NOMO-1 treated with DMSO at 0.1 percent for 48 hours (cell line): ENCODE data around the gene MBNL2.
A peak's percentile ranks its signal among the peaks of the same experiment; 100 is the strongest.

Source experiments
- DNase-seq: peaks from one replicate; lab custom pipeline; 2025; ENCODE audit not compliant: unreplicated experiment; lab: John Stamatoyannopoulos, UW

Gene MBNL2

DNA sequence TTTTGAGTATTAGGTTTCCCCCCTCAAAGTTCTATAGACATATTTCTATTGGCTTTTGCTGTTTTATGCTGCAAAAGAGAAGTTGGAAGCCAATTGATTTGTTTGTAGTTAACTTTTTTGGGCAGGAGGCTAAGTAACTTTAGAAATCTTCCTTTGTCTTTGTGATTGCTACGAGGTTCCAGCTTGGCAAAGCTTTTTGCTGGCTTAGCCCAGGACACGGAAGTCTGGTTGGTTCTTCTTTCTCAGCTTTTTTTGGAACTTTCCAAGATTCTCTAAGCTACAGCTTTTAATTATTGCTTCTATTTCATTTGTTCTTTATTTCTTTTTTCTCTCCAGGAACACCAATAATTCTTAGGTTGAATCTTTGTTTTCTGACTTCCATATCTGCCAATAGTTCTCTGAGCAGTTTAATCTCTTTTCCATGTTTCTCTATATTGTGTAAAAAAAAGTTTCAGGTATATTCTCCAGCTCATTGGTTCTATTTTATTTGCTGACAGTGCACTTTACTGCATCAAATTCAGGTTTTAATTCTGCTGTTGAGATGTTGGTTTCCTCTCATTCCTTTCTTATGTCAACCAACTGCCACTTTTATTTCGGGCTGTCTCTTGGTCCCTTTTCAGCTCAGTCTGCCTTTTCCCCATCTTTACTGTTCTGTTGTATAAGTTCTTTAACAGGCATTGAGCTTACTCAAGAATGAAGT lies 27.8 kb downstream of the MBNL2 start:
- no peak for DNase-seq

DNA sequence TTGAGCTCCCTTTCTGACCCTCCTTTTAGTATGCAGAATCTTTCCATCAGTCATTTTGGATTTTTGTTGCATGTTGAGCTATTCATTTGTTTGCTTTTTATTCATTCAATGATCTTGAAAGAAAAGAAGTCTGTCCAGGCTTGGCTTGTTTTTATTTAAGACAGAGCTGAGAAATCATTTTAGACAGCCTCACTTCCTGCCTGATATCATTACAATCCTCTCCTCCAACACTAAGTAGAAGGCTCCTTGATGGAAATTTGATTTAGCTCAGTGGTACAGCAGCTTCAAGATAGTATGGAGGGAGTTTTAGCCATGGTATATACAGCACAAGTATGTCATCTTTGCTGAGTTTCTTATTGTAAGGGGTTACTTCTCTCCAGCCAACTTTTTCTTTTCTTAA lies 28.4 kb downstream of the MBNL2 start:
- no peak for DNase-seq

DNA sequence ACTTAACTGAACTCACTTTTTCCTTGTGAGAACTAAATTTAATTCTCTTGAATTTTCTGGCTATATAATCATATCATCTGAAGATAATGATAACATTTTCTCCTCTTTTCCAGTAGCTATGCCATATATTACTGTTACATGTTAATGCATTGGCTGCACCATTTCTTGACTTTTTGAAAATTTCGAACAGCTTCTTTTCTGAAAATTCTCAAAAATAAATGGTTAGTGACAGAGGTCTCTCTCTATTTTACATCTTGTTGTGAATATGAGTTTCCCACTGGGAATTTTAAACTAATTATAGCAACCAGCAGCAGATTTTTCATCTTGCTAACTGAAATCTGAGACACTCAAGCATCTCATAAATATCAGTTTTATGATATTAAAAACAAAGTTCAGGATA lies 30.6 kb downstream of the MBNL2 start:
- DNase-seq, result no peak

DNA sequence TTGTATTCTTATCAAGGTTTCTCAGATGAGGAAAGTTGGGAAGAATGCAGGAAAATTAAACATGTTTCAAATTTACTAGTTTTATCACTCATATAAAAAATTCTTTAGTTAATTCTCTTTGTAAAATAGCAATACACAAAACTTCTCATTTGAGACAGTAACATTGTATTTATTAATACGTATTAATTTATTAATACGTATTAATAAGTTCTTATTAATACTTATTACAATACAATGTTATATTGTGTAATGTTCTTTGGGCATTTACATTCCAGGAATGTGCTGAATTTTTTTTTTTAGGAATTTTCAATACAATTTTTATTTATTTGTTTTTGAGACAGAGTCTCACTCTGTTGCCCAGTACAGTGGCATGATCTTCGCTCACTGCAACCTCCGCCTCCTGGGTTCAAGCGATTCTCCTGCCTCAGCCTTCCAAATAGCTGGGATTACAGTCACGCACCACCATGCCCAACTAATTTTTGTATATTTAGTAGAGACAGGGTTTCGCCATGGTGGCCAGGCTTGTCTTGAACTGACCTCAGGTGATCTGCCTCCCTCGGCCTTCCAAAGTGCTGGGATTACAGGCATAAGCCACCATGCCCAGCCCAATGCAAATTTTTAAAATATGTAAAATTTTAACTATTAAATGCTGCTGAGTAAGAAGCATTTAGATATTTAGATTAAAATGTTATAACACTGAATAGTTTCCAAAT lies 31.6 kb downstream of the MBNL2 start:
- DNase-seq, result no peak

DNA sequence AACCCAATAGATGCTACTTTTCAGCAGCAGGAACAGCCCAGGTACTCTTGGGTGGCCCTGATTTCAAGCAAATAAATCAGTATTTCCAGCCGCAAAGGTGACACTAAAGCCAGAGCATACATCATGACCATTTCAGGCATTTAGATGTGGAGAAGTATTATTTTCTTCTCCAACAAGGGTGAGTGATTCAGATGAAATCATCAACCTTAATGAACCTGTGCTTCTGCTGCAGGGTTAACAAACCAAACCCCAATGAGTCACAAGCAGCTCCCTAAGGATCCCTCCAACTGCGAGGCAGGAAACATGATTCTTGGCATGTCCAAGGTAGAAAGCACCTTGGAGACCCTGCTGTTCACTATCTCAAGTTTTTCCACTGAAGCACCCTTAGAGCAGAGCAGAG lies 32.7 kb downstream of the MBNL2 start:
- no peak for DNase-seq

DNA sequence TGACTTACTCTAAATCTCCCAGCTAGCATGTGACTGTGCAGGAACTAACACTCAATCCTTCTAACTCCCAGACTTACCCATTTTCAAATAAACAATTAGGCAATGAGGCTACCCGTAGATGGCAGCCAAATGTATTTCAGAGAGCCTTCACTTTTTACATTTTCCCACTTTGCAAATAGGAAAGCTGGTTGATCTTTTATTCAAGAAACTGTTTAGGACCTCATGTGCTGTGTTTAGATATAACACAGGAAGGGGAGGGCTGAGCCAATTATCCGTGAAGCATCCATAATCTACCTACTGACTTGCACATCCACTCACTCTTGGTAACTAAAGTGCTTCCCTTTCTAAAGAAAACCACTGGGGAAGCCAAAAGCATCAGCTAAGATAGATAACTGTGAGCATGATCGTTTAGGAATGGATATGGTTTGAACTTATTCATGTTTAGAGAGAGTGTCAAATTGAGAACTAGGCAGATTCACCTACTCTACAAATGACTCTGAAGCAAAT lies 33.4 kb downstream of the MBNL2 start:
- DNase-seq, result no peak

DNA sequence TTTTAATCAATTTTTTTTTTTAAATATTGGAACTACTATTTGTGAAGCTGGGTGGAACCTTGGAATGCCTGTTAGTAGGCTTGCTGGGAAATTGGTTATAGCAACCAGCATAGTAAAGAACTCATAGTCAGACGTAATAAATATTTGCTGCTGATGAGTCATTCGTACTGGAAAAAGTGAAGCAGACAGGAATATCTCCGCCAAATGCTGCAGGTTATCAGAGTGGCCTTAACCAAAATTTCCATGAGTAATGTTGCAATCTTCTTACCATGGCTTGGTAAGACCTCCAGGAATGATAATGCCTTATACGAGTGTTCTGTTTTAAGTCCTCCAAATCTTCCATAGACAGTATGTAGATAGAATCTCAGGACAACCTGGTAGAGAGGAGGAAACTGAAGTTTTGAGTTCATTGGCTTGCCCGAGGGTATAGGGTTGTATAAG lies 34.2 kb downstream of the MBNL2 start:
- no peak for DNase-seq

DNA sequence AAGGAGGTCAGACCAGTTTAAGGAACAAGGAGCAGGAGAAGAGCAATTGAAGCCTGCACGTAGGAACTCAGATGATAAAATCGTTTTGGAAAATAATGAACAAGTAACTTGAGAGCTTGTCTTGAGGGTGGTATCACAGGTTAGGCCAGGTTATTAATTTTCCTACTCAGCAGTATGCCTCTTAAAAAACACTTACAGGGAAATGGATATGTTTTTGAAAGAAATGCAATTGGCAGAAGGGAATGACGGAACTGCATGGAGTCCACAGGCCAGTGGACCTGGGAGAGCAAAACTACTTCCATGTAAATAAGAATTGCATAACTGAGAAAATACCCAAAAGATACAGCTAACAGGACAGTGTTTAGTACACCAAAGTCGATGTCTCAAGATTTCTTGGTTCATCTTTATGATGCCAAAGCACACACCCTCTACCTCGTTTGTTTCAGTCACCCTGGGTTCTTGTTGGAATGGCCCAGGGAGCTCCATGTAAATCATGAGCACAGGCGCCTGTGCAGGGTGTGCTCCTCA lies 35.2 kb downstream of the MBNL2 start:
- DNase-seq, result no peak

DNA sequence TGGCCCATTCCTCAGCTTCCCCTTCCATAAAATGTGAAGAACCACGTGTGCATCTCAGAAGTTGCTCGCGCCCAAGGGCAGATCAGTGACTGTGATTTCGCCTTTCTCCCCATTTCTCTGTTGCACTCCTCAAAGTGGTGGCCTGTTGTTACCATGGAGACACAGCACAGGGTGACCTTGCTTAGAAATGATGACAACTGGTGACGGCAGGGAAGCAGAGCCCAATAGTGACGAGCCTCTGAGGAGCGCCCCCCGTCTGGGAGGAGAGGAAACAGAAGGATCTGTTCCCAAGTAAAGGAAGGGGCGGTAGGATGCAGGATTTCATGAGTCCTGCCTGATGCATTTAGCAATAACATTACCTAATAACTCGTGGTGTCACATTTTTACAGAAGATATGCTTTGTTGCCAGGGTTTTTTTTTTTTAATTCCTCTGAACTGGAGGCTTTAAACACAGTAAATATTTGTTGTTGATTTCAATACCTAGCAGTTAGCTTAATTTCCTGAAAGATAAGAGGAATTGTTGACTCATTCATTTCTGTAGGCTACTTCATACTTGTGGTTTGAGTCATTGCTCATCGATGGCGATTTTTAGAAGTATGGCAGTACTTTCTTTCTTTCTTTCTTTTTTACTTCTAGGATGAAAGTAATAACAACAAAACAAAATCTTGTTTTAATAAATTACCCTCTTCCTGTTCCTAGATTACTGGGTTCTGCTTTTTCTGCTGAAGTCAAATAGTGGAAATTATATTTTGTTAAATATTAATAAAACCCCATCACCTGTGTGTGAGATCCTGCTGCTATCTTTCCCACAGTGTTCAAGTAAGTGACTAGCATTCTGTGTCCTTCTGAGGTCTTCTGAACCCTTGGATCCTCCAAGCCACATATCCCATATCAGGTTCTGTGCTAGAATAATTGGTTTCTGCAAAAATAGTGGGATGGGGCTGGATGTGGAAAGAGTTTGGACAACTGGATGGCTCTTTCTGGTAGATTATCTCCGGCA lies 36.0 kb downstream of the MBNL2 start:
- peak; percentile 21 for DNase-seq

DNA sequence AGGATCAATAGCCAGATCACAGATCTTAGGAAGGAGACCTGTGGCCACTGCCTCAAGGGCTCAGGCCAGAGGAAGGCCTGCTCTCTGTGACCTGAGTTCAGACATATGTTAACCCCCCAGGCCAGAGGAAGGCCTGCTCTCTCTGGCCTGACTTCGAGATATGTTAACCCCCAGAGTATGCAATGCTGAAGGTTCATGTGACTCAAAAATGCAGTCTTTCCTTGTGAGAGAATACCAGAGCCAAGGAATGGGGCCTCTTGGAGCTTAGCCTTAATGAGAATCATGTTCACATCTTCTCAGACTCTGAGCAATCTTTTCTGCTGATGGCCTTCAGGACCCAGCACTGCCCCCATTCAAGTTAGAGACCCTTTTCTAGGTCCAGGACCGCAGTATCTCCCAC lies 36.7 kb downstream of the MBNL2 start:
- DNase-seq, result no peak

DNA sequence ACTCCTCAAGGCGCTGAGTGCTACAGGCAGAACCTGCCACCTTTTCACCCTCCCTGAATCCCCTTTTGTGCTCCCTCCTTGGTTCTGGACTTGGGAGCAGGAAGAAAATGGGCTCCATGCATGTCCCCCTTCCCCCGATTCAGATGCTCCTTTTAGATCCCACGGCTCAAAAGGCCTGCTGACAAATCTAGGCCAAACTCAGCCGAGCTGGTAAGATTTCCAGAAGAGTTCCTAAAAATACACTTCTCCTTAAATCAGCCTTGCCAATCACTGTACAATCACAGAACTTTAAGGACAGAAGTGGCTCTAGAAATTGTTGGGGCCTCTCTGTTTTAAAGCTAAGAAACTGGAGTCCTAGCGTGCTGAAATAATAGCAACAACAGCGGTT lies 37.3 kb downstream of the MBNL2 start:
- no peak for DNase-seq

DNA sequence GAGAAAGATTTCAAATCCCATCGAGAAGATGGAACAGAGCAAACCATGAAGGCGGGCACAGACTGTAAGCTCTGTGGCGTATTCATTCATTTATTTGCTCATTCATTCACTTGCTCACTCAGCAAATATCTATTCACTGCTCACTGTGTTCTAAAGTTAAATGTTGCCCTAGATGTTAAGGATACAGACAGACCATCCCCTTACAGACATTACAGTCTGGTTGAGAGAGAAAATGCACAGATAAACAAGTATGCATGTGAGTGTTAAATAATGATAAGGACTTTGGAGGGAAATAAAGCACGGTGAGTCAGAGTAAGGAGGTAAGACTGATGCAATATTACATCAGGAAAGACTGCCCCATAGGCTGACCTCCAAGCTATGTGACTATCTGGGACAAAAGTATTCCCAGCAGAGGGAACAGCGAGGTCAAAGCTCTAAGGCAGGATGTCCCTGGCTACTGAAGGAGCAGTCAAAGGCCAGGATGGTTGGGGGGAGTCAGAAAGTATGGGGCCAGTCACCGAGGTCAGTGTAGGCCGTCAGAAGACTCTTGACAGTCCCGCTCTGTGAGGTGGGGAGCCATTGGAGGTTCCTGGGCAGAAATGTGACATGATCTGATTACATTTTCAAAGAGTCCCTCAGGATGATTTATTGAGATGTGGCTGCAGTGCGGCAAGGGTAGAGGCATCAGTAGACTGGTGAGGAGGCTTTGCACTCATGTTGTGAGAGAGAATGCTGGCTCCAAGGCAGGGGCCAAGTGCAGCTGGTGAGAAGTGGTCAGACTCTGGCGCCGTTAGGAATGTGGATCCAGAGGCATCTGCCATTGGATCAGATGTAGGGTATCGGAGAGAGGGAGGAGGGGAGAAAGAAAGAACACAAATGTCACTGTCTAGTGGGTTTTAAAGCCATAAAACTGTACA lies 37.9 kb downstream of the MBNL2 start:
- DNase-seq, result no peak

DNA sequence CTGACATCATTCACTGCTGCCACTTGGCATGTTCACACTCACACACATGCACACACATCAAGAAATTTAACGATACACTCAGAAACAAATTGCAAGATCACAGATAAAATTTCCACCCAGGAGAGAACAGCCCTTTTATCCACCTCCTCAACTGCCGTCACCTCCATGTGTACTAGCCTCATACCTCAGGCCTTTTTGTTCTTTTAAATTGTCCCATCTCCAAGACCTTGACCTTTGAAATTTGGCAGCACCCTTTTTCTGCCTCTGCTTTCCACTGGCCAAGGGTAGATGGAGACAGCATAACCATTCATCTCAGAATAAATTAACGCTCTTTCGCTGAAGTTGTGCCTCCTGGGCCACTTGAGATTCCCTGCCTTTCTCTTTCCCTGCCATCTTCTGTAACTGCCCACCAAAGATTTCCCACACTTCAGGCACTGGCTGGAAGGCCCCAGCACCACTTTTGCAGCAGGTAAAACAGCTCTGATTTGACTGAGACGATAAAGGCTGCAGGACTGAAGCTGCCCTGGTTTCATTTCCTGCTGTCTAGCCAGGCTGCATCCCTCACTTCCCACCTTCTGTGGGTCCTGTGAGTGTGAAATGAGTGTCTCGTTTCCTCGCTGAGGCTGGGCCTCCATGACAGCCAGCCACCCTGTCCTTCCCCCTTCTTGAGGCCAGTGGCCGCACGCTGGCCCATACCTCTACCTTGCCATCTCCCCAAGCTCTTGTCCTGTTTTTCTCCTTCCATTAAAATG lies 39.3 kb downstream of the MBNL2 start:
- DNase-seq, result peak; percentile 66

DNA sequence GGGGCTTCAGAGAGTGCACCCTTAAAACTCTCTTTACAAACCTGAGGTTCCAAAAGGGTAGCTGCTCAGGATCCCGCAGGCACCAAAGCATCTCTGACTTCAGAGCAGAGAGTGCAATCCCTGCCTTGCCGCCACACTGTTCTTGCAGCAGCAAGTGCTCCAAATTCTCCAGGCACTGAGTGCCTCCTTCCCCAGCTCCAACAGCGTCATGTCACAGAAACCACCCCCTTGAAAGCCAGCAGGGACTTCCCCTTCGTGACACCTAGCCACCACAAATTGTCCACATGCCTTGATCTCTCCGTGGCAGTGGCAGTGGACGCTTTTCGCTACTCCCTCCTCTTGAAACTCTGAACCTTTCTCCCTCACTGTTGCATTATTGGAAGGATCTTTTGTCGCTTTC lies 39.9 kb downstream of the MBNL2 start:
- DNase-seq, result no peak

DNA sequence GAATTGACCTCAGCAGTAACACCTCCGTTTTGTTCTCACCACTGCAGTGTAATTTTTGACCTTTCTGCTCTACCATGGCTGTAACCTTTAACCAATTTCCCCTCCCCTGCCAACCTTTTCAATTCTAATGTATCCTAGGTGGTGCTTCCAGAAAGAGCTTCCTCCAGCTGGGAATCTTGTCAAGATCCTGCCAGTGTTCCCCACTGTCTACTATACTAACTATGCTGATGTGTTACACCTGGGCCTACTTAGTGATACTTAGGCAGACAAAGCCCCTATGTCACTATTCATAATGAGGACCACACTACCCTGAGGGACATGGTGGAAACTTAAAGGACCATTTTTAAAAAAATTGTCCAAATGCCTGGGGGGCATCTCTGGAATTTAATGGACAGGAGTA lies 41.0 kb downstream of the MBNL2 start:
- DNase-seq, result no peak

DNA sequence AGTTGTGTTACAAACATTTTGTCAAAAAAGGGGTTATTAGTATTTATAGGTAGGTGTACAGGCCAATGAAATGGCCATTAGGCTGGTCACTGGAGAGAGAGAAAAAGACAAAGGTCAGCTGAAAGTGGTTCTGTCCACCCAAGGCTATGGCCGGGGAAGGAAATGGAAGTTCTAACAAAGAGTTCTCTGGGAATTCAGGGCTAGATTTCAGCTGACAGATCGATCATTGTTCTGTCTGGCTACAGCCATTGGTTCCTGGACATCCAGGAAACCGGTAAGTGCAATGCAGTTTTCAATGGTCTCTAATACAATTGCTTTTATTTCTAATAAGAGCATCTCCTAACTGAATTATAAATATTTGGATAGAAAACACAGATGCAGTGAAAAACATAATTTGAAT lies 42.5 kb downstream of the MBNL2 start:
- DNase-seq, result no peak

DNA sequence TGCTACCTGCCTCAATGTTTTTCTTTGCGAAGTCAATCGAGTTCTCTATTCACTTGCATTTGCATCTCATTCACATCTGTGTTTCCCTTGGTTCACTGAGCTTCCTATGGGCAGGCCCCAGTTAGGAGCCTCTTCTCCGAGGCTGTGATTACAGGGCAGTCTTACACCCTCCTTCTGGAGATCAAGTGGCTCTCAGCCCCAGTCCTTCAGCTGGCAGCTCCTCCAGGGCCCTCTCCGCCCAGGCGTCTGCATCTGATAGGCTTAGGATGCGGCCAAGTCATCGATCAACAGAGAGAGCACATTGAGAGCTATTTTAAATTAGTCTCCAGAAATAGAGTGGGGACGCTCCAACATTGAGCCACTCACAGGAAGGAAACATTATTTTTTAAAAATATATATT lies 44.2 kb downstream of the MBNL2 start:
- DNase-seq, result no peak

DNA sequence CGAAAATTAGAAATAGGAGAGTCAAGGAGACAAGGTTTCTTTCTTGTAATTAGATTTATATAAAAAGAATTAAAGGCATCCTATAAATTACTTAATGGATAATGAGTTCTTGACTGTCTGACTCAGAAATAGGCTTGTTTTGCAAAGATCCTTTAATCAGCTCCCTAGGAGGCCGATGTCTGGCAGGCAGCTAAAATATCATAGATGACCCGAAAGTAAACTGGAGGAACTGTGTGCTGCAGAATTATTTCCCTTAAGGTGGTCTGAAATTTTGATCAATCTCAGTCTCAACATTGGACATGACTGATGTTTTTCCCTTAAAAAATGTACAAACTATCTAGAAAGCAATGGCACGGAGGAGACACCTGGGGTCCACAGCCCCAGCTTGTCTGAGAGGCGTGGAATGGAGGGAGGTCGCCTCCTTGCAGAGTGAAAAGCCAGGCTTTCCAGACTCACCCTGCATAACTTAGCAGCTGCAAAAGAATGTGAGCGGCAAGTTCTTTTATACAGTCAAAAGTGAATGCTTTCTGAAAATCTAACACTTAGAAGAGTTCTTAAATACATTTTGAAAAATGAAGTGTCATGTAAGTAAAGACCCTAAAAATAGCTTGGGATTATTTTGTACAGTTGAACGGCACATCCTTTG lies 44.8 kb downstream of the MBNL2 start:
- DNase-seq, result no peak
